SU-DHL-6 (cell line): ENCODE data around the gene DNPH1.

ENCODE experiments used
- CTCF ChIP-seq: fragments of 200-600 bp; sonication (generic); IDR thresholded peaks from one replicate; pipeline ENCODE4 v1.5.1; 2017; ENCODE audit warnings: antibody characterized with exemption, mild to moderate bottlenecking, low read length, moderate library complexity; ENCODE audit not compliant: insufficient read depth, poor library complexity, severe bottlenecking
- EZH2phosphoT487 ChIP-seq: fragments of 200-600 bp; sonication (generic), shearing (Covaris generic); conservative IDR thresholded peaks from 2 replicates; pipeline ENCODE4 v1.6.1; 2018; ENCODE audit warnings: mild to moderate bottlenecking, antibody characterized with exemption, low read length, moderate library complexity, mixed read lengths

- TF ChIP-seq CTCF = no peak
- no peak for TF ChIP-seq EZH2phosphoT487
Observed at GRCh38 chr6:43261198-43261597, 31.9 kb upstream of the DNPH1 start.
